Heart left ventricle (tissue), 16 donors: ENCODE results near the gene KRT76. TPM values are rescaled to one million over a fixed set of nuclear protein-coding genes. Genes with fewer than 3 reads are reported as not detected.

Source experiments
- ATAC-seq, 4 donors: fragments of 200-7000 bp; cut with Tn5 transposase; one replicate each; pipeline ENCODE4 v1.9.1; 2020 to 2022; ENCODE audit warnings: moderate library complexity in 4 of 4, mild to moderate bottlenecking in 3 of 4, moderate number of reproducible peaks in 1 of 4
- DNase-seq, 5 donors: peaks; one replicate each; pipeline ENCODE4 v3.0.0-alpha.2; 2020
- H3K27ac ChIP-seq, 12 donors: fragments of 200-600 bp; sonication (generic) in 4 of 12; one replicate each; pipeline versions ENCODE4 v1.5.0 to v1.8.0; 2016 to 2022; ENCODE audit warnings: mild to moderate bottlenecking in 2 of 12
- H3K27me3 ChIP-seq, 9 donors: fragments of 200-600 bp; sonication (generic) in 2 of 9; one replicate each; pipeline versions ENCODE4 v1.5.1 to v1.8.0; 2016 to 2022; ENCODE audit warnings: mild to moderate bottlenecking in 3 of 9
- H3K36me3 ChIP-seq, 9 donors: fragments of 200-600 bp; sonication (generic) in 2 of 9; one replicate each; pipeline versions ENCODE4 v1.5.0 to v1.8.0; 2018 to 2022; ENCODE audit warnings: mild to moderate bottlenecking in 2 of 9
- H3K4me1 ChIP-seq, 12 donors: fragments of 200-600 bp; sonication (generic) in 4 of 12; one replicate each; pipeline versions ENCODE4 v1.5.0 to v1.8.0; 2016 to 2022; ENCODE audit warnings: mild to moderate bottlenecking in 3 of 12
- H3K4me3 ChIP-seq, 12 donors: fragments of 200-600 bp; sonication (generic) in 4 of 12; one replicate each; pipeline versions ENCODE4 v1.5.0 to v1.8.0; 2017 to 2022; ENCODE audit warnings: mild to moderate bottlenecking in 9 of 12, moderate library complexity in 4 of 12
- H3K9me3 ChIP-seq, 12 donors: fragments of 200-600 bp; sonication (generic) in 4 of 12; one replicate each; pipeline versions ENCODE4 v1.5.0 to v1.8.0; 2016 to 2022; ENCODE audit warnings: mild to moderate bottlenecking in 1 of 12
- CTCF ChIP-seq, 12 donors: fragments of 200-600 bp; sonication (generic) in 4 of 12; IDR thresholded peaks; one replicate each; pipeline versions ENCODE4 v1.5.0 to v1.8.0; 2018 to 2022; ENCODE audit warnings: antibody characterized with exemption in 12 of 12, mild to moderate bottlenecking in 5 of 12
- POLR2A ChIP-seq, 2 donors: fragments of 450-650 bp; IDR thresholded peaks; one replicate each; pipeline ENCODE4 v1.6.1; 2017; ENCODE audit warnings: antibody characterized with exemption in 2 of 2, mild to moderate bottlenecking in 2 of 2, moderate library complexity in 2 of 2
- WGBS, 4 donors: extraction: QIAGEN DNeasy Blood & Tissue Kit in 2 of 4; methylation state at CpG; one replicate each; pipeline versions ENCODE4 v1.1.5 to v1.1.7; 2013 to 2018; 5-methylcytosine and 5-hydroxymethylcytosine counted together
- intact Hi-C, 10 donors: fragments of 100-400 bp; cut with DNase I; formaldehyde crosslinking; loops; one replicate each; pipeline versions ENCODE4 v1.11.1 to v1.14.2; 2022
- polyA plus RNA-seq, 2 donors: library from polyadenylated mRNA; stranded (reverse); fragments of 200-250 nt; gene quantifications; one replicate each; pipeline ENCODE4 v1.2.3, GENCODE V29; 2013
- total RNA-seq, 9 donors: library from RNA; depleted of rRNA in 2 of 9; stranded (reverse); fragments of >200 nt in 2 of 9; fragmentation: NEBNext Ultra II Directional in 3 of 9; extraction: Animal tissue kit (Norgen Biotek cat#: 25700) in 3 of 9; gene quantifications; one replicate each; pipeline versions ENCODE4 v1.1.0 to v1.2.4, GENCODE V29; 2016 to 2023
- donor health status: ischemic (EF 13 %, LVEDD 7.1; RV severe dilation, severe dysfunction).
- donor health status: healthy with polysubstance abuse.
- donor health status: DM: no; HTN: yes; CAD: no.
- donor health status: DM: no; HTN: no; CAD: no.
- donor health status: ischemic (EF 25% LVEDD 6.9; RV normal size, moderate dysfunction).
- donor health status: ischemic (EF 25% LVEDD 5.7; RV mildly dilated, moderate dysfunction).
- donor health status: healthy.
- donor health status: DM: yes; HTN: yes; CAD: no.
- donor health status: ischemic (EF 35%, LVEDD 5.7; RV mildly dilated, moderate dysfunction).
- donor health status: nonischemic (EF 11% LVEDD 7.7; RV severe dilation, severe dysfunction).
- donor health status: DM: yes; HTN: yes; CAD: no.
- donor health status: PGD.
- donor health status: ischemic (EF 29% LVEDD 5.4; RV normal size, mild dysfunction).
- donor health status: nonischemic (EF 23%, LVEDD 6.1; RV moderate dilation, normal function).

KRT76 gene
- total and polyA plus RNA-seq, 11 donors, result not detected

DNA sequence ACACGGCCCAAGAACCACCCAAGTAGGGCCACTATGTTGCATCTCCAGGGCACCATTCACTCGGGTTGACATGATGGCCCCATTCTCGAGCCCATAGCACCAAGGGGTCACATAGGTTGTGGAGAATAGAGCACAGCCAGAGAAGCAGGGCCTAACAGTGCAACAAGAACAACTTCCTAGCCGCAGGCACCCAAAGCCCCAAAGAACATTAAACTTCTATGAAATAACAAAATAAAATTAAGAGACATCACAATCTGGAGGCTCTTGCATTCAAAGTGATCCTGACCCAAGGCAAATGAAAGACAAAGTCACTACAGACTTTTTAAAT is 34.9 kb upstream of the KRT76 start:
- WGBS, 4 donors, result 62 to 83% (median 73%) methylated on average over 4 of the region's 4 CpGs
- intact Hi-C loops, result no loop called here

GRCh38 chr12:52811191-52812072 is 34.3 kb upstream of the KRT76 start:
- H3K9me3 ChIP-seq, result no peaks in the 10 kb centered on the region
- DNase-seq (no peak), ATAC-seq (no peak)
- H3K27me3 ChIP-seq, result peaks cover 0 to 16% (median 0%) of the 10 kb centered on the region in 9 donors
- H3K4me3 ChIP-seq, result no peak overlapping the region
- TF ChIP-seq POLR2A (IDR thresholded peaks at IDR 0.05), result no peak
- TF ChIP-seq CTCF (IDR thresholded peaks at IDR 0.05), result no peak
- H3K36me3 ChIP-seq, result no peaks in the 10 kb centered on the region
- H3K27ac ChIP-seq, result no peak overlapping the region
- no peaks in the 10 kb centered on the region for H3K4me1 ChIP-seq
- 81 to 85% (median 82%) methylated on average over 9 of the region's 9 CpGs for WGBS, 4 donors
- intact Hi-C loops, result no loop called here

More for the DNA sequence above, 34.9 kb upstream of the KRT76 start:
- Histone ChIP-seq H3K4me1 (no peaks in the 10 kb centered on the region), H3K9me3 (no peaks in the 10 kb centered on the region), H3K27ac (no peak overlapping the region), H3K27me3 (peaks cover 0 to 15% (median 0%) of the 10 kb centered on the region in 9 donors), H3K4me3 (no peak overlapping the region), H3K36me3 (no peaks in the 10 kb centered on the region)
- TF ChIP-seq CTCF (IDR thresholded peaks at IDR 0.05), result no peak
- TF ChIP-seq POLR2A (IDR thresholded peaks at IDR 0.05), result no peak
- ATAC-seq (no peak), DNase-seq (no peak)

DNA sequence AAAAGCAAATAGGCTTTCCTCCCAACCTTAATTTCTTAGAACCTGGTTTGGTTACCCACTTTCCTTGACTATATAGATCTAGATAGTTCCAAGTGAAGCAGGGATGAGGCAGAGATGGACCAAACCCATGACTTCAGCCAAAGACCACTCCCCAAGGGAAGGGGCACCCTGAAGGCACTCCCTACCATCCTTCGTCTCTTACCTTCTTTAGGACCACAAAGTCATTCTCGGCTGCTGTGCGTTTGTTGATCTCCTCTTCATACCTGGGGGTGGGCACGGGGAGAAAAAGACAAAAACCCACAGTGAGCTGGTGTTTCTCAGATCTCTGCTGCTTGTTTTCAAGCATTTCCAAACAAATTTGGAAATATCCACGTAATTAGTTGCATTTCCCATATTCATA is 33.4 kb upstream of the KRT76 start:
- 68 to 87% (median 72%) methylated on average over 5 of the region's 5 CpGs for WGBS, 4 donors
- Histone ChIP-seq H3K27me3 (peaks cover 0 to 16% (median 0%) of the 10 kb centered on the region in 9 donors), H3K9me3 (no peaks in the 10 kb centered on the region), H3K36me3 (no peaks in the 10 kb centered on the region), H3K4me1 (no peaks in the 10 kb centered on the region), H3K27ac (no peak overlapping the region), H3K4me3 (no peak overlapping the region)
- intact Hi-C loops, result no loop called here
- no peak for DNase-seq
- ATAC-seq, result no peak
- TF ChIP-seq CTCF (IDR thresholded peaks at IDR 0.05), result no peak

- Histone ChIP-seq H3K9me3 (no peaks in the 10 kb centered on the region), H3K36me3 (no peaks in the 10 kb centered on the region), H3K4me3 (no peak overlapping the region), H3K4me1 (no peaks in the 10 kb centered on the region), H3K27ac (no peak overlapping the region), H3K27me3 (peaks cover 0 to 16% (median 0%) of the 10 kb centered on the region in 9 donors)
- DNase-seq (no peak), ATAC-seq (no peak)
- intact Hi-C loops, result no loop called here
- 73 to 84% (median 77%) methylated on average over 7 of the region's 7 CpGs for WGBS, 4 donors
- TF ChIP-seq POLR2A (IDR thresholded peaks at IDR 0.05), result no peak
Observed at GRCh38 chr12:52809166-52809565, 32.0 kb upstream of the KRT76 start.
